Measurements from ENCODE around the gene PSME2.

DNA sequence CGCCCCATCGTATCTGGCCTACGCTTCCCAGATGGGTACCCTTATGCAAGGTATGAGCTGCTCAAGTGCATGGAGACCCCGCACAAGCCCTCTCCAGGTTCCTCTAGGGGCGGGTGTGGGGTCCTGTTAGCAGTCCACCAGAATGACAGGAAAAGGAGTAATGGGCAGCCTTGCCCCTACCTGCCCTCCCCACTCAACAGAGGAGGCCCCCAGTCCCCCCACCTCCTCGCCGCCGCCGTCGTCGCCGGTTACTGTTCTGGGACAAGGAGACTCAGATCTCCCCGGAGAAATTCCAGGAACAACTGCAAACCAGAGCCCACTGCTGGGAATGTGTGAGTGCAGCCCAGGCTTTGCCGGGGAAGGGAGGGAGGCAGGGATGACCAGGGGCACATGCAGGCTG is 31.5 kb upstream of the PSME2 start:
- TF ChIP-seq, protein P1, sequence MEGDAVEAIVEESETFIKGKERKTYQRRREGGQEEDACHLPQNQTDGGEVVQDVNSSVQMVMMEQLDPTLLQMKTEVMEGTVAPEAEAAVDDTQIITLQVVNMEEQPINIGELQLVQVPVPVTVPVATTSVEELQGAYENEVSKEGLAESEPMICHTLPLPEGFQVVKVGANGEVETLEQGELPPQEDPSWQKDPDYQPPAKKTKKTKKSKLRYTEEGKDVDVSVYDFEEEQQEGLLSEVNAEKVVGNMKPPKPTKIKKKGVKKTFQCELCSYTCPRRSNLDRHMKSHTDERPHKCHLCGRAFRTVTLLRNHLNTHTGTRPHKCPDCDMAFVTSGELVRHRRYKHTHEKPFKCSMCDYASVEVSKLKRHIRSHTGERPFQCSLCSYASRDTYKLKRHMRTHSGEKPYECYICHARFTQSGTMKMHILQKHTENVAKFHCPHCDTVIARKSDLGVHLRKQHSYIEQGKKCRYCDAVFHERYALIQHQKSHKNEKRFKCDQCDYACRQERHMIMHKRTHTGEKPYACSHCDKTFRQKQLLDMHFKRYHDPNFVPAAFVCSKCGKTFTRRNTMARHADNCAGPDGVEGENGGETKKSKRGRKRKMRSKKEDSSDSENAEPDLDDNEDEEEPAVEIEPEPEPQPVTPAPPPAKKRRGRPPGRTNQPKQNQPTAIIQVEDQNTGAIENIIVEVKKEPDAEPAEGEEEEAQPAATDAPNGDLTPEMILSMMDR (IDR thresholded peaks at IDR 0.05; ENCODE audit: insufficient read depth, low read length), result no peak
- TF ChIP-seq, protein P2, sequence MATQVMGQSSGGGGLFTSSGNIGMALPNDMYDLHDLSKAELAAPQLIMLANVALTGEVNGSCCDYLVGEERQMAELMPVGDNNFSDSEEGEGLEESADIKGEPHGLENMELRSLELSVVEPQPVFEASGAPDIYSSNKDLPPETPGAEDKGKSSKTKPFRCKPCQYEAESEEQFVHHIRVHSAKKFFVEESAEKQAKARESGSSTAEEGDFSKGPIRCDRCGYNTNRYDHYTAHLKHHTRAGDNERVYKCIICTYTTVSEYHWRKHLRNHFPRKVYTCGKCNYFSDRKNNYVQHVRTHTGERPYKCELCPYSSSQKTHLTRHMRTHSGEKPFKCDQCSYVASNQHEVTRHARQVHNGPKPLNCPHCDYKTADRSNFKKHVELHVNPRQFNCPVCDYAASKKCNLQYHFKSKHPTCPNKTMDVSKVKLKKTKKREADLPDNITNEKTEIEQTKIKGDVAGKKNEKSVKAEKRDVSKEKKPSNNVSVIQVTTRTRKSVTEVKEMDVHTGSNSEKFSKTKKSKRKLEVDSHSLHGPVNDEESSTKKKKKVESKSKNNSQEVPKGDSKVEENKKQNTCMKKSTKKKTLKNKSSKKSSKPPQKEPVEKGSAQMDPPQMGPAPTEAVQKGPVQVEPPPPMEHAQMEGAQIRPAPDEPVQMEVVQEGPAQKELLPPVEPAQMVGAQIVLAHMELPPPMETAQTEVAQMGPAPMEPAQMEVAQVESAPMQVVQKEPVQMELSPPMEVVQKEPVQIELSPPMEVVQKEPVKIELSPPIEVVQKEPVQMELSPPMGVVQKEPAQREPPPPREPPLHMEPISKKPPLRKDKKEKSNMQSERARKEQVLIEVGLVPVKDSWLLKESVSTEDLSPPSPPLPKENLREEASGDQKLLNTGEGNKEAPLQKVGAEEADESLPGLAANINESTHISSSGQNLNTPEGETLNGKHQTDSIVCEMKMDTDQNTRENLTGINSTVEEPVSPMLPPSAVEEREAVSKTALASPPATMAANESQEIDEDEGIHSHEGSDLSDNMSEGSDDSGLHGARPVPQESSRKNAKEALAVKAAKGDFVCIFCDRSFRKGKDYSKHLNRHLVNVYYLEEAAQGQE (IDR thresholded peaks at IDR 0.05; ENCODE audit: insufficient replicate concordance, low read depth), result no peak
